Measurements from ENCODE around the gene GLIS1. TPM values are rescaled to one million over a fixed set of nuclear protein-coding genes. Genes with fewer than 3 reads are reported as not detected.

Gene GLIS1
- total and polyA plus RNA-seq, 2 of the 8 experiments (the other 6 are each of a cell fraction or from before 2014, with no cell fraction given), result 0.15 to 0.22 TPM

DNA sequence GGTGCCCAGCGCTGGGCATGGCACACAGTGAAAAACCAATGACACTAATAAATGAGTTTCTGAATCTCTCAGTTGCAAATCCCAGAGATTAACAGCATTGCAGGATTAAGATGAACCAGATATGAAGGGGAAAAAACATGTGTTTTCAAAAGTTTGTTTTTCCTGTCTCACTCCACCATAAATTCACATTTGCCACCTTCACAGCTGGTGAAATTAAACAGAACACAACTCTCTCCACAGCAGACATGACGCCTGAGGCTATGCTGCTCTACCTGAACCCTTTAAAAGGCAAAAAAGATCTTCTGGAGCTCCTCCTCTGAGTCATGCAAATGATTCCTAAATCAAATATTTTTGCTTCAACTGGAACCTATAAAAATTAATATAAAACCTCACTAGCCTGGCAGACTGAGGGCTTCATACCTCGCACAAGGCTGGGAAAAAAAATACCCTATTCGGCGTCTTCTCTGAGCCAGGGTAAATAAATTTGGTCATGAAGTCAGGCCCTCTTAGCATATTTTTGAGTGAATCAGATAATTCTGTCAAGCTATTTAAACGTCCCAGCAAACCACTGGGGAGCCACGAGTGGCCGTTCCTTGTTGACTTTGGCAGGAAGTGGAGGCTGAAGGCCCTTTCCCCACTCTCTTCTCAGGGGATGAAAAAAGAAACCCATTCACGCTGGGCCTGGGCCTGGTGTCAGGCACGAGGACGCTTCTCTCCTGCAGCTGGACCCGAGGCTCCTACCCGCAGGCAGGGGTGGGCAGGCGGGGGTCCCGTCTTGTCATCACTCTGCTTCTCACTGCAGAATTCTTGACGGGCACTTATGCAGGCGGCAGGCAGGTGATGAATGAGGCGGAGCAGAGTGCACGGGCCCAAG, 226.8 kb downstream of the GLIS1 start:
- H4K20me1 ChIP-seq (replicated peaks in 1 of 2; ENCODE audit: control insufficient read depth in 1 of 2, insufficient read depth in 2 of 2, low read length in 2 of 2), result no peaks in the 10 kb centered on the region
- H4K5ac ChIP-seq (ENCODE audit: insufficient read length, low read depth, low read length), result no peak overlapping the region
- POLR2A ChIA-PET (ENCODE audit: partially characterized antibody), result no interaction called here
- TF ChIP-seq SIRT6 (IDR thresholded peaks at IDR 0.05; ENCODE audit: low read length) (no peak), HDAC6 (IDR thresholded peaks at IDR 0.05; ENCODE audit: low read depth, low read length) (no peak), ASH2L (IDR thresholded peaks at IDR 0.05; ENCODE audit: low read length) (no peak), KDM5A (IDR thresholded peaks at IDR 0.05; ENCODE audit: low read length) (no peak), NRF1 (IDR thresholded peaks at IDR 0.05; ENCODE audit: low read depth, low read length) (no peak), HDAC2 (IDR thresholded peaks at IDR 0.05; ENCODE audit: borderline replicate concordance in 1 of 2, low read depth in 2 of 2, low read length in 2 of 2) (no peak), CTBP2 (IDR thresholded peaks at IDR 0.05; ENCODE audit: borderline replicate concordance, insufficient read depth, insufficient read length, low read length) (no peak), RBBP5 (IDR thresholded peaks at IDR 0.05; ENCODE audit: borderline replicate concordance, low read depth, low read length) (no peak), SAP30 (IDR thresholded peaks at IDR 0.05; ENCODE audit: insufficient read depth, insufficient replicate concordance, low read length) (no peak), SP2 (IDR thresholded peaks at IDR 0.05; ENCODE audit: low read length) (no peak), TCF12 (IDR thresholded peaks at IDR 0.05; ENCODE audit: low read depth, low read length) (no peak), POU5F1 (IDR thresholded peaks at IDR 0.05; ENCODE audit: low read depth, low read length) (no peak)

More for the DNA sequence above, 226.8 kb downstream of the GLIS1 start:
- Histone ChIP-seq H3K4me1 (replicated peaks in 1 of 4; ENCODE audit: control insufficient read depth in 3 of 4, insufficient read depth in 4 of 4, low read length in 3 of 4) (peaks cover 0 to 17% (median 3%) of the 10 kb centered on the region in 4 experiments; a peak in 1 of 7 replicates), H3K4ac (replicated peaks; ENCODE audit: insufficient read length, low read depth, low read length) (no peak overlapping the region), H2AK5ac (ENCODE audit: low read depth, low read length) (no peak overlapping the region), H3K9ac (replicated peaks in 1 of 4; ENCODE audit: extremely low read depth in 1 of 4, low read depth in 3 of 4, low read length in 3 of 4) (no peak overlapping the region), H3K27me3 (replicated peaks in 1 of 4; ENCODE audit: control insufficient read depth in 3 of 4, extremely low read depth in 1 of 4, insufficient read depth in 3 of 4, low read length in 3 of 4) (no peaks in the 10 kb centered on the region), H2BK12ac (ENCODE audit: low read depth, low read length) (no peak overlapping the region), H2AFZ (ENCODE audit: low read length) (no peak overlapping the region), H3K27ac (ENCODE audit: low read depth, low read length) (no peak overlapping the region), H3K23ac (ENCODE audit: insufficient read length) (no peak overlapping the region), H3K14ac (ENCODE audit: insufficient read length) (no peak overlapping the region), H3K36me3 (ENCODE audit: control insufficient read depth in 2 of 4, insufficient read depth in 4 of 4, low read length in 3 of 4) (no peaks in the 10 kb centered on the region), H2BK5ac (ENCODE audit: low read depth, low read length) (no peak overlapping the region; the same call in 1 of the 2 replicates), H3K79me1 (ENCODE audit: low read depth, low read length) (no peaks in the 10 kb centered on the region), H3K23me2 (ENCODE audit: low read depth, low read length) (no peaks in the 10 kb centered on the region), H3K4me3 (ENCODE audit: extremely low read depth in 1 of 4, insufficient read depth in 2 of 4, low read depth in 3 of 4, low read length in 4 of 4) (no peak overlapping the region), H4K8ac (ENCODE audit: extremely low read depth, insufficient read depth, low read length) (no peak overlapping the region), H2BK20ac (ENCODE audit: low read length) (no peak overlapping the region), H3K9me3 (ENCODE audit: insufficient read depth in 2 of 2, low read depth in 1 of 2, low read length in 1 of 2) (no peaks in the 10 kb centered on the region), H2BK15ac (ENCODE audit: low read length) (no peak overlapping the region), H2BK120ac (replicated peaks; ENCODE audit: low read depth, low read length) (no peak overlapping the region), H3K18ac (ENCODE audit: extremely low read depth, low read length) (no peak overlapping the region), H3K79me2 (ENCODE audit: control insufficient read depth in 1 of 2, insufficient read depth in 2 of 2, low read length in 2 of 2) (no peaks in the 10 kb centered on the region), H4K91ac (replicated peaks; ENCODE audit: insufficient read length, low read length) (no peak overlapping the region), H3K4me2 (ENCODE audit: insufficient read depth in 1 of 2, low read depth in 2 of 2, low read length in 2 of 2) (no peak overlapping the region), H3K56ac (replicated peaks; ENCODE audit: insufficient read length, low read depth, low read length) (no peak overlapping the region)
- CTCF ChIA-PET (ENCODE audit: partially characterized antibody), result interaction anchor here (0.7 to 3.1 kb wide), 10 partner anchors 8 to 223 kb away, joined by 3 to 25 read pairs (median 3); no protein-coding TSS in a partner anchor
- 86% methylated on average over 19 of the region's 19 CpGs; no CpG with 5 or more reads in 1 of the 2 experiments for WGBS, 2 experiments (ENCODE audit: extremely low coverage in 1 of 2, insufficient coverage in 1 of 2, insufficient read length in 1 of 2, insufficient replicate concordance in 2 of 2, low coverage in 1 of 2, low lambda C conversion rate in 2 of 2, missing lambda C conversion rate in 1 of 2)
- no peak for DNase-seq (ENCODE audit: low read depth in 1 of 2, low spot score in 2 of 2)
- no peak for FAIRE-seq

Data from H1 (cell line).